Neuronal stem cell (in vitro differentiated cells): ENCODE measurements around the gene AKAP6.
A peak's percentile ranks its signal among the peaks of the same experiment; 100 is the strongest.

ENCODE experiments used
- DNase-seq: peaks from one replicate; pipeline ENCODE4 v3.0.0-alpha.2; 2013; ENCODE audit warnings: low spot score
- H2AFZ ChIP-seq: one replicate; pipeline ENCODE4 v1.6.1; 2013; ENCODE audit warnings: mild to moderate bottlenecking, low read length, inconsistent platforms
- H2AK5ac ChIP-seq: 2 replicates; pipeline ENCODE4 v1.6.1; 2013; ENCODE audit warnings: low read depth, mild to moderate bottlenecking, inconsistent platforms, low read length, moderate library complexity, mixed read lengths
- H2BK120ac ChIP-seq: 2 replicates; pipeline ENCODE4 v1.6.1; 2013; ENCODE audit warnings: low read depth, mild to moderate bottlenecking, inconsistent platforms, low read length, moderate library complexity, mixed read lengths
- H2BK12ac ChIP-seq: one replicate; pipeline ENCODE4 v1.6.1; 2013; ENCODE audit warnings: low read length, inconsistent platforms
- H2BK15ac ChIP-seq: 2 replicates; pipeline ENCODE4 v1.6.1; 2013; ENCODE audit warnings: mild to moderate bottlenecking, low read length, inconsistent platforms, mixed read lengths
- H2BK5ac ChIP-seq: one replicate; pipeline ENCODE4 v1.6.1; 2013; ENCODE audit warnings: inconsistent platforms, mild to moderate bottlenecking, low read length, moderate library complexity
- H3K14ac ChIP-seq: one replicate; pipeline ENCODE4 v1.6.1; 2013; ENCODE audit warnings: low read length, inconsistent platforms
- H3K18ac ChIP-seq: 2 replicates; pipeline ENCODE4 v1.6.1; 2013; ENCODE audit warnings: low read length, inconsistent platforms
- H3K23ac ChIP-seq: 2 replicates; pipeline ENCODE4 v1.6.1; 2013; ENCODE audit warnings: low read depth, mild to moderate bottlenecking, mixed read lengths, low read length, inconsistent platforms; ENCODE audit not compliant: poor library complexity
- H3K27ac ChIP-seq: replicated peaks from 3 replicates; pipeline ENCODE4 v1.5.1; 2013; ENCODE audit warnings: low read length, inconsistent platforms
- H3K27me3 ChIP-seq, 3 experiments: 2 replicates each; pipeline ENCODE4 v1.6.1; 2013; ENCODE audit warnings: low read length in 3 of 3, mild to moderate bottlenecking in 2 of 3, inconsistent platforms in 1 of 3, low read depth in 1 of 3, mixed read lengths in 1 of 3, moderate library complexity in 1 of 3; ENCODE audit not compliant: control insufficient read depth in 3 of 3, insufficient read depth in 3 of 3
- H3K36me3 ChIP-seq, 2 donors: replicated peaks in 1 of 2; 2 replicates each; pipeline ENCODE4 v1.6.1; 2013; ENCODE audit warnings: low read length in 2 of 2; ENCODE audit not compliant: control insufficient read depth in 2 of 2, insufficient read depth in 2 of 2
- H3K4ac ChIP-seq: 2 replicates; pipeline ENCODE4 v1.6.1; 2013; ENCODE audit warnings: inconsistent platforms, mild to moderate bottlenecking, low read length, moderate library complexity
- H3K4me1 ChIP-seq, 2 donors: 1 replicate in 1 of 2; 2 replicates in 1 of 2; pipeline ENCODE4 v1.6.1; 2013; ENCODE audit warnings: low read length in 2 of 2, low read depth in 1 of 2; ENCODE audit not compliant: control insufficient read depth in 2 of 2, insufficient read depth in 1 of 2
- H3K4me2 ChIP-seq: one replicate; pipeline ENCODE4 v1.6.1; 2013; ENCODE audit warnings: mild to moderate bottlenecking, low read length, inconsistent platforms; ENCODE audit not compliant: insufficient read depth, poor library complexity, severe bottlenecking
- H3K4me3 ChIP-seq, 2 donors: 2 replicates each; pipeline ENCODE4 v1.5.1; 2013; ENCODE audit warnings: low read length in 2 of 2, mild to moderate bottlenecking in 2 of 2, inconsistent platforms in 1 of 2, moderate library complexity in 1 of 2
- H3K79me1 ChIP-seq: one replicate; pipeline ENCODE4 v1.6.1; 2013; ENCODE audit warnings: low read depth, mild to moderate bottlenecking, inconsistent platforms, low read length, moderate library complexity
- H3K9ac ChIP-seq: one replicate; pipeline ENCODE4 v1.6.1; 2013; ENCODE audit warnings: mild to moderate bottlenecking, low read depth, low read length, inconsistent platforms; ENCODE audit not compliant: poor library complexity
- H3K9me3 ChIP-seq, 2 donors: replicated peaks in 1 of 2; 2 replicates each; pipeline versions ENCODE3 to v1.6.1; 2013; ENCODE audit warnings: low read length in 2 of 2, mild to moderate bottlenecking in 2 of 2, inconsistent platforms in 1 of 2, low read depth in 1 of 2, mixed read lengths in 1 of 2, moderate library complexity in 1 of 2; ENCODE audit not compliant: control insufficient read depth in 2 of 2, insufficient read depth in 1 of 2
- H4K8ac ChIP-seq: one replicate; pipeline ENCODE4 v1.6.1; 2013; ENCODE audit warnings: low read depth, mild to moderate bottlenecking, inconsistent platforms, low read length, moderate library complexity
- H4K91ac ChIP-seq: one replicate; pipeline ENCODE4 v1.6.1; 2013; ENCODE audit warnings: low read length, low read depth, mild to moderate bottlenecking, inconsistent platforms; ENCODE audit not compliant: poor library complexity
- WGBS, 2 donors: extraction: QIAGEN DNeasy Blood & Tissue Kit; methylation state at CpG; one replicate each; pipeline ENCODE4 v1.1.7; 2013; ENCODE audit warnings: missing lambda C conversion rate in 2 of 2, mixed read lengths in 1 of 2; ENCODE audit not compliant: insufficient read length in 2 of 2, insufficient replicate concordance in 1 of 2; ENCODE audit errors: extremely low coverage in 2 of 2; 5-methylcytosine and 5-hydroxymethylcytosine counted together

Gene AKAP6

GRCh38 chr14:32450919-32451675 is 122.0 kb downstream of the AKAP6 start:
- Histone ChIP-seq H2BK12ac (no peak overlapping the region), H2BK15ac (no peak overlapping the region), H4K8ac (no peak overlapping the region), H4K91ac (no peak overlapping the region), H3K9ac (no peak overlapping the region), H2BK120ac (no peak overlapping the region), H3K4me1 (no peaks in the 10 kb centered on the region), H3K4me3 (no peak overlapping the region), H2BK5ac (no peak overlapping the region), H3K27ac (no peak overlapping the region), H3K4me2 (no peak overlapping the region), H3K4ac (no peak overlapping the region), H3K36me3 (no peaks in the 10 kb centered on the region), H2AFZ (no peak overlapping the region), H2AK5ac (no peak overlapping the region), H3K14ac (no peak overlapping the region), H3K23ac (no peak overlapping the region), H3K79me1 (peaks cover 1% of the 10 kb centered on the region), H3K18ac (no peak overlapping the region), H3K27me3 (peaks cover 0 to 3% (median 0%) of the 10 kb centered on the region in 3 experiments), H3K9me3 (no peaks in the 10 kb centered on the region)
- WGBS, 2 donors, result no CpG with 5 or more reads among the region's 2 CpGs
- no peak for DNase-seq

DNA sequence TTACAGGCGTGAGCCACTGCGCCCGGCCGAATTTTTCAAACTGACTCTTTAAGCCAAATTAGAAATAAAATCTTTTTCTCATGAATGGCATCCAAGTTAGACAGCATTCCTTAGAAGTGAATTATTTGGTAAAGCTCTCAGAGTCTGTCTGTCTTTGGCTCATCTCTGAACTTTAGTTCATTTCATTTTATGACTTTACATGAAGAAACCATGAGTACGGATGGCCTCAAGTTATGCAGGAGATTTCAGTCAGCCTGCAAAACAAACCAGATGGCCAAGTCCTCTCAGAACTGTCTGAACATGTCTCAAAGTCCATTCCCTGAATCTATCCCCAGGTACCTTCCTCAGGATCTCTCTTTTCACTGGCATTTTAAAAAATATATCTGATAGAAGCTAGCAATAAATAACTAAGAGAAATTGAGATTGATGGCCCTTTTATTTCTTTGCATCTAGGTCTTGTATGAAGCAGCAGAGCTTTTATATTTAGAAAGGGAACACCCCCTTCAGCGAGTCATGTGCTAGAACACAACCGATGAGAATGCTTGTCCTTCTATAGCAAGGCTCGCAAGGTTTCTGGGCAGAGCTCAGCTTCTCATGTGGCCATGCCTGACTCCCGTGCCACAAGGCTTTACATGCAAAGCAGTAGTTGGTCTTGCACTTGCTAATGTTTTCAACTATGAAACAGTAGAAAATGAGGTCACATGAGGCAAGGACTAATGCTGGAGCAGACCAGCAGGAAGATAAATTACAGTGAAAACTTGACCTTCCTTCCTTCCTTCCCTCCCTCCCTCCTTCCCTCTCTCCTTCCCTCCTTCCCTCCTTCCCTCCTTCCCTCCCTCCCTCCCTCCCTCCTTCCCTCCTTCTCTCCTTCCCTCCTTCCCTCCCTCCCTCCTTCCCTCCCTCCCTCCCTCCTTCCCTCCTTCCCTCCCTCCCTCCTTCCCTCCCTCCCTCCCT is 125.0 kb downstream of the AKAP6 start:
- Histone ChIP-seq H4K8ac (no peak overlapping the region), H3K9me3 (no peaks in the 10 kb centered on the region), H3K9ac (no peak overlapping the region), H3K27ac (no peak overlapping the region), H3K4me1 (no peaks in the 10 kb centered on the region), H2BK12ac (no peak overlapping the region), H3K36me3 (no peaks in the 10 kb centered on the region), H2AK5ac (no peak overlapping the region), H2BK5ac (no peak overlapping the region), H3K79me1 (no peaks in the 10 kb centered on the region), H2BK15ac (no peak overlapping the region), H3K14ac (no peak overlapping the region), H4K91ac (no peak overlapping the region), H2BK120ac (no peak overlapping the region), H3K18ac (no peak overlapping the region), H3K4ac (no peak overlapping the region), H2AFZ (peak overlapping the region; percentile 34), H3K23ac (no peak overlapping the region), H3K4me3 (no peak overlapping the region), H3K4me2 (no peak overlapping the region), H3K27me3 (no peaks in the 10 kb centered on the region)
- no peak for DNase-seq
- WGBS, 2 donors, result no CpG with 5 or more reads among the region's 9 CpGs

DNA sequence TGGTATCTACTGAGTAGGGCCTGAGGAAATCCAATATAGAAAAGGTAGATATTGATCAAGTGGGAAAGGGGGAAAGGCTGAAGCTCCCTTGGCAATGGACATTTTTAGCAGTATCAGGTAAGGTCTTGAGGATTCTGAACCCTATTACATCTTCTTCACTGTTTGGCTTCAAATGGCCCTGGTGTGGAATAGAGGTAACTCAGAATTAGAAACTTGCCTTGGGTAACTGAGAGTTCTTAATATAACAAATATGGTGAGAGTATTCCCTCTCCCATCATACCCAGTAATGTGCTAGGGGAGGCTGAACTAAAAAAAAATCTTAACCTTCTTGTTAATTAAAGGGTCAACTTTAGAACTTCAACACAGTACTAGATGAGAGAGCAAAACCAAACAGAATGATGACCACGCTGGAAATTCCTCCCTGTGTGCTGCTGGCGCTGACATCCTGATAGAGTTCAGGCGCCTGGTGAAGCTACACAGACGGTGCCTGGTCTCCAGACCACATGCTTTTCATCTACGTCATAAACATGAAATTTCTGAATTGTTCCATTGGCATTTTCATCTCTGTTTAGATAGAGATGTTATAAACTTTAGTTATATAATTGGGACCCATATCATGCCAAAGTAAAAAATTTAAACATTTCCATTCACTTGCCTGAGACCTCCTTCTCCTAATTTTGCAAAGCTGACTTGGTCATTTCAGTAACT is 128.3 kb downstream of the AKAP6 start:
- no peak overlapping the region for H3K27ac ChIP-seq
- WGBS, 2 donors, result no CpG with 5 or more reads among the region's 5 CpGs

More for the DNA sequence above, 128.3 kb downstream of the AKAP6 start:
- Histone ChIP-seq H2BK120ac (no peak overlapping the region), H3K4ac (no peak overlapping the region), H3K9ac (no peak overlapping the region), H3K9me3 (no peaks in the 10 kb centered on the region), H3K14ac (no peak overlapping the region), H3K27me3 (no peaks in the 10 kb centered on the region), H2BK5ac (no peak overlapping the region), H2AFZ (no peak overlapping the region), H2AK5ac (no peak overlapping the region), H4K8ac (no peak overlapping the region), H3K4me3 (no peak overlapping the region), H3K4me1 (no peaks in the 10 kb centered on the region), H2BK12ac (no peak overlapping the region), H3K18ac (no peak overlapping the region), H4K91ac (no peak overlapping the region), H3K36me3 (no peaks in the 10 kb centered on the region), H3K4me2 (no peak overlapping the region), H2BK15ac (no peak overlapping the region), H3K79me1 (no peaks in the 10 kb centered on the region), H3K23ac (no peak overlapping the region)
- DNase-seq, result no peak
